Adrenal gland (tissue), 5 donors: ENCODE results near the gene PSMG3.

Experiments used
- CTCF ChIP-seq, 6 experiments: fragments of 450-650 bp in 4 of 6; fragments of 200-600 bp in 2 of 6; sonication (generic) in 1 of 6; IDR thresholded peaks; 1 replicate in 5 of 6; 2 replicates in 1 of 6; pipeline versions ENCODE4 v1.5.1 to v1.8.0; 2016 to 2021; ENCODE audit warnings: antibody characterized with exemption in 6 of 6, mild to moderate bottlenecking in 2 of 6, moderate library complexity in 1 of 6
- POLR2A ChIP-seq, 2 donors: fragments of 450-650 bp; IDR thresholded peaks; one replicate each; pipeline ENCODE4 v1.6.1; 2017; ENCODE audit warnings: antibody characterized with exemption in 2 of 2, mild to moderate bottlenecking in 2 of 2, moderate library complexity in 1 of 2
- donor health status: DM: no; HTN: no; CAD: no.

- TF ChIP-seq CTCF (IDR thresholded peaks at IDR 0.05) (no peak), POLR2A (IDR thresholded peaks at IDR 0.05) (no peak)
Observed at GRCh38 chr7:1591396-1591795, 21.6 kb upstream of the PSMG3 start.
